ENCODE results near the gene LSM6. TPM values are rescaled to one million over a fixed set of nuclear protein-coding genes. Genes with fewer than 3 reads are reported as not detected.

LSM6 gene
- total RNA-seq, 1 donor from 2014 or later: 14.6 TPM

DNA sequence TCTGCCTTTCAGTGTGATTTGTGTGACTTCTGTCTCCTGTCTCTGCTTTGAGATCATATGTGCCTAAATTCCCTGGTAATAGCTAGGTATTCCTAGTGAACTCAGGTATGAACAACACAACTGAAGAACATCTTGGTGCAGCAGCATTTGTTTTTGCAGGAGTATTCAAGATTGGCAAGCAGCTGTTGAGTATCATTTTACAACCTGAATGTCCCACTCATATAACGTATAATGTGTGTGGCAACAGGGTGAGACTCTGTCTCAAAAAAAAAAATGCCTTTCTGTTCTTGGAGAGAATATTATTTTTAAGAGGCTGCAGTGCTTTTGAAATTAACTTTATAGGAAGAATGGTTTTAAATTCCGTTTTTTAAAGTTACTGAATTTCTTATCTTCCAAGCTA, 7.7 kb downstream of the LSM6 start:
- peaks cover 4 to 16% (median 14%) of the 10 kb centered on the region in 3 donors for H3K36me3 ChIP-seq (ENCODE audit: control insufficient read depth in 3 of 3, insufficient read depth in 3 of 3, low read length in 3 of 3)

DNA sequence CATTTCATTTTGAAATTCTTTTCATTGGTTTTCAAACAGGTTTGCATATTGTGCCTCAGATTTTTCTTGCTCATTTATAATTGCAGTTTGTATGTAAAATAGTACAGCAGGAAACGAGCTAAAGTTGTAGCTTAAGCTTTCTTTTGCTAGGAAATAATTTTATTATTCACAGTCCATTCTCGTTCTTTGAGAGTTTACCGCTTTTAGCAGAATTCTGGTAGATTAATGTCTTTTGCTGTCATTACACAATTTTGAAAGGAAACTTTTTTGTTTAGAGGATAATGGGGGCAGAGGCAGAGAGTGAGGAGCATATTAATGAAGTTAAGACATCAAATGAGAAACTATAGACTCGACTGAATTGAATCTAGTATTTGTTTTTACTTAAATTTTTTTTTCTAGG, 10.5 kb downstream of the LSM6 start:
- no peaks in the 10 kb centered on the region for H3K27me3 ChIP-seq (ENCODE audit: control insufficient read depth in 3 of 3, insufficient read depth in 3 of 3, low read length in 3 of 3)
- H3K4me3 ChIP-seq (ENCODE audit: low read length in 3 of 3): no peak overlapping the region
- no peak overlapping the region for H3K9ac ChIP-seq (ENCODE audit: low read depth in 1 of 3, low read length in 3 of 3)
- H3K9me3 ChIP-seq (ENCODE audit: control insufficient read depth in 3 of 3, low read length in 3 of 3): no peaks in the 10 kb centered on the region
- H3K36me3 ChIP-seq (ENCODE audit: control insufficient read depth in 3 of 3, insufficient read depth in 3 of 3, low read length in 3 of 3): peaks cover 7 to 32% (median 28%) of the 10 kb centered on the region in 3 donors
- peaks cover 2 to 7% (median 3%) of the 10 kb centered on the region in 3 donors for H3K4me1 ChIP-seq (ENCODE audit: control insufficient read depth in 3 of 3, insufficient read depth in 3 of 3, low read length in 3 of 3)
- H3K27ac ChIP-seq (ENCODE audit: low read depth, low read length): no peak overlapping the region

More for the DNA sequence above, 7.7 kb downstream of the LSM6 start:
- no peak overlapping the region for H3K4me3 ChIP-seq (ENCODE audit: low read length in 3 of 3)
- no peaks in the 10 kb centered on the region for H3K9me3 ChIP-seq (ENCODE audit: control insufficient read depth in 3 of 3, low read length in 3 of 3)
- H3K9ac ChIP-seq (ENCODE audit: low read depth in 1 of 3, low read length in 3 of 3): no peak overlapping the region
- no peaks in the 10 kb centered on the region for H3K27me3 ChIP-seq (ENCODE audit: control insufficient read depth in 3 of 3, insufficient read depth in 3 of 3, low read length in 3 of 3)
- H3K27ac ChIP-seq (ENCODE audit: low read depth, low read length): no peak overlapping the region
- peaks cover 8 to 22% (median 13%) of the 10 kb centered on the region in 3 donors for H3K4me1 ChIP-seq (ENCODE audit: control insufficient read depth in 3 of 3, insufficient read depth in 3 of 3, low read length in 3 of 3)

DNA sequence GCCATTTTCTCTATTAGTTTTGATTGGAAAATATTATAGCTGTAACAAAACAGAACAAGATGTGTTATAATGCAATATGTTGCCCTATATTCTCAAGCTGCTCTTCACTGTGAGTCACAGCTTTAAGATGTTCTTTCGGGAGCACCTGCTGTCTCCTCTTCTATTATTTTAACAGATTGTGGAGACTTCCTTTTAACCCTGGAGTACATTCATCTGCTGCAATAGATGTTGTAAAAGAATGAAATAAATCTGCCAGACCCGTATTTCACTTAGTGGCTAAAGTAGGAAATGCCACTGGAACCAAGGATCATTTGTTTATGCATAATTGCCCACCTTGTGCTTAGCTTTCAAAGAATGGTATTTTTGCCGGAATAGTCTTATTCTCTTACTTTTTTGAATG, 11.1 kb downstream of the LSM6 start:
- Histone ChIP-seq H3K4me3 (ENCODE audit: low read length in 3 of 3) (no peak overlapping the region), H3K36me3 (ENCODE audit: control insufficient read depth in 3 of 3, insufficient read depth in 3 of 3, low read length in 3 of 3) (peaks cover 7 to 35% (median 28%) of the 10 kb centered on the region in 3 donors), H3K27me3 (ENCODE audit: control insufficient read depth in 3 of 3, insufficient read depth in 3 of 3, low read length in 3 of 3) (no peaks in the 10 kb centered on the region), H3K9ac (ENCODE audit: low read depth in 1 of 3, low read length in 3 of 3) (no peak overlapping the region), H3K4me1 (ENCODE audit: control insufficient read depth in 3 of 3, insufficient read depth in 3 of 3, low read length in 3 of 3) (peaks cover 2 to 7% (median 3%) of the 10 kb centered on the region in 3 donors), H3K27ac (ENCODE audit: low read depth, low read length) (no peak overlapping the region), H3K9me3 (ENCODE audit: control insufficient read depth in 3 of 3, low read length in 3 of 3) (no peaks in the 10 kb centered on the region)

DNA sequence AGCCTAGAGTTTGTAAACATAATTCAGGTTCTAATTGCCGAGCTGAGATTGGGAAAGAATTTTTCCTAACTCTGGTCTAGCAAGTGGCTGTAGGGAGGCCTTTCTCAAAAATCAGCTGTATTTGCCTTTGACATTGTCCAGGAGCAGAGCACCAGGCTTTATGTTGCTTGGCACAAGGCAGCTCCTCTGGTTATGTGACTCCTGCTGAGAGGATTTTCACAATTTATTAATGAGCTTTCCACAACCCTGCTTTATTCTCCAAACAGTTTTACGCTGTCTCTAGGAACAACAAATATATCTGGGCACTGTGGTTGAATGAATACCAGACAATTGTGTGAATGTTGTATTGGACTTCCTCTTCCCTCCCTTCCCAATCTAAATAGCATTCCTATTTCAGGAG, 14.9 kb downstream of the LSM6 start:
- Histone ChIP-seq H3K27me3 (ENCODE audit: control insufficient read depth in 3 of 3, insufficient read depth in 3 of 3, low read length in 3 of 3) (no peaks in the 10 kb centered on the region), H3K27ac (ENCODE audit: low read depth, low read length) (no peak overlapping the region), H3K4me3 (ENCODE audit: low read length in 3 of 3) (no peak overlapping the region), H3K9me3 (ENCODE audit: control insufficient read depth in 3 of 3, low read length in 3 of 3) (no peaks in the 10 kb centered on the region), H3K36me3 (ENCODE audit: control insufficient read depth in 3 of 3, insufficient read depth in 3 of 3, low read length in 3 of 3) (peaks cover 7 to 41% (median 35%) of the 10 kb centered on the region in 3 donors), H3K9ac (ENCODE audit: low read depth in 1 of 3, low read length in 3 of 3) (no peak overlapping the region), H3K4me1 (ENCODE audit: control insufficient read depth in 3 of 3, insufficient read depth in 3 of 3, low read length in 3 of 3) (peaks cover 0 to 4% (median 3%) of the 10 kb centered on the region in 3 donors)

DNA sequence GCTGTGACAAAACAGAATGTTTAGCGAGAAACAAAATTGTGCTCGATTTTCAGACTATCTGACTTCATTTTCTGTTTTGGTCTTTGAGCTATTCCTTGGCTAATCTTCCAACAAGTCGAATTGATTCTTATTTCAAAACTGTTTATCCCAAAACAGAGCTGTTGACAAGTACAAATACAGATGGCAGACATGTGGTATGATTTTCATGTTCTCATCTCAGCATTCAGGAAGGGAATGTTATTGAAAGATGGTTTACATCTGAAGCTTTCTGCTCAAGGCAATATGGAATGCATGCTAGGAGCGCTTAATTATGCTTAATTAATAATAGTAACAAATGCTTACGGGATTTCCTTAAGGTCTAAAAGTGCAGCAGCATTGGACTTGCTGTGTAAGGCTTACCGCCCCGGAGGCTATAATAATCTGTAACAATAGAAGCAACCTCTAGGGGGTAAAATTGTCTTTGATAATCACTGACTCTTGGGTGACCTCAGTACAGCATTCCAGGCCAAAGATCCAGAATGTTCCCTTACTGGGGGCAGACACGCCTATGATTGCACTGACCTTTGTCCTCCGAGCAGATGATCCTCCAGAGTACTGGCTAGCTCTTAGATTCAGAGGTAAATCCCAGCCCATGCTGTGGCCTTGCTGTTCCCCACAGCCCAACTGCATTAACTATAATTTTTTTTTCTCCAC, 16.4 kb downstream of the LSM6 start:
- Histone ChIP-seq H3K27me3 (ENCODE audit: control insufficient read depth in 3 of 3, insufficient read depth in 3 of 3, low read length in 3 of 3) (no peaks in the 10 kb centered on the region), H3K36me3 (ENCODE audit: control insufficient read depth in 3 of 3, insufficient read depth in 3 of 3, low read length in 3 of 3) (peaks cover 7 to 36% (median 32%) of the 10 kb centered on the region in 3 donors), H3K9ac (ENCODE audit: low read depth in 1 of 3, low read length in 3 of 3) (no peak overlapping the region), H3K4me1 (ENCODE audit: control insufficient read depth in 3 of 3, insufficient read depth in 3 of 3, low read length in 3 of 3) (peaks cover 0 to 4% (median 3%) of the 10 kb centered on the region in 3 donors), H3K27ac (ENCODE audit: low read depth, low read length) (no peak overlapping the region), H3K9me3 (ENCODE audit: control insufficient read depth in 3 of 3, low read length in 3 of 3) (no peaks in the 10 kb centered on the region), H3K4me3 (ENCODE audit: low read length in 3 of 3) (no peak overlapping the region)

DNA sequence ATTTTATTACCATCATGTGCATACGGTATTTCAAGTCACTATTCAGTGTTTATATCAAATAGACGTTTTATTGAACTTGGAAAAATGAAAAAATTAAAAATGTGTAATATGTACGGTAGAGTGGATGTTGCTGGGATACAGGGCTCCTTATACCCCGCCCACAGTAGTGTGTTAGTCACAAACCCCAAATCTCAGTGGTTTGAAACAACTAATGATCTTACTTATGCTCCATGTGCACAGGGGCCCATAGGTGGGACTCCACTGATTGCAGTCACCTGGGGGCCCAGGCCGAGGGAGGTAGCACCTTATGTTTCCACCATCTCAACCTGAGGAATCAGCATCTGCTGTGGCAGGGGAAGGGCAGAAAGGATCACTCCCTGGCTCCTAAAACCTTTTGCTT, 18.1 kb downstream of the LSM6 start:
- Histone ChIP-seq H3K36me3 (ENCODE audit: control insufficient read depth in 3 of 3, insufficient read depth in 3 of 3, low read length in 3 of 3) (peaks cover 2 to 22% (median 17%) of the 10 kb centered on the region in 3 donors), H3K27me3 (ENCODE audit: control insufficient read depth in 3 of 3, insufficient read depth in 3 of 3, low read length in 3 of 3) (no peaks in the 10 kb centered on the region), H3K4me1 (ENCODE audit: control insufficient read depth in 3 of 3, insufficient read depth in 3 of 3, low read length in 3 of 3) (peaks cover 0 to 4% (median 3%) of the 10 kb centered on the region in 3 donors), H3K4me3 (ENCODE audit: low read length in 3 of 3) (no peak overlapping the region), H3K9ac (ENCODE audit: low read depth in 1 of 3, low read length in 3 of 3) (no peak overlapping the region), H3K27ac (ENCODE audit: low read depth, low read length) (no peak overlapping the region), H3K9me3 (ENCODE audit: control insufficient read depth in 3 of 3, low read length in 3 of 3) (no peaks in the 10 kb centered on the region)

DNA sequence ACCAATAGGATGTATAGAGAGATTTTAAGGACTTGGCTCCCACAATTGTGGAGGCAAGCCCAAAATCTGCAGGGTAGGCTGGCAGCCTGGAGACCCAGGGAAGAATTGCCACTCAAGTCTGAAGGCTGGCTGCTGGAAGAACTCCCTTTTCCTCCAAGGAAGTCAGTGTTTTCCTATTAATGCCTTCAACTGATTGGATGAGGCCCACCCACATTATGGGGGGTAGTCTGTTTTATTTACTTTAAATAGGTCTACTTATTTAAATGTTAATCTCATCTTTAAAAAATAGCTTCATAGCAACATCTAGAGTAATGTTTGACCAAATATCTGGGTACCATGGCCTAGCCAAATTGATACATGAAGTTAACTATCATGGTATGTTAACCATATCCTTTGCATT, 18.7 kb downstream of the LSM6 start:
- peaks cover 1 to 20% (median 17%) of the 10 kb centered on the region in 3 donors for H3K36me3 ChIP-seq (ENCODE audit: control insufficient read depth in 3 of 3, insufficient read depth in 3 of 3, low read length in 3 of 3)
- no peaks in the 10 kb centered on the region for H3K27me3 ChIP-seq (ENCODE audit: control insufficient read depth in 3 of 3, insufficient read depth in 3 of 3, low read length in 3 of 3)
- no peak overlapping the region for H3K9ac ChIP-seq (ENCODE audit: low read depth in 1 of 3, low read length in 3 of 3)
- peaks cover 0 to 4% (median 3%) of the 10 kb centered on the region in 3 donors for H3K4me1 ChIP-seq (ENCODE audit: control insufficient read depth in 3 of 3, insufficient read depth in 3 of 3, low read length in 3 of 3)
- no peak overlapping the region for H3K4me3 ChIP-seq (ENCODE audit: low read length in 3 of 3)
- no peak overlapping the region for H3K27ac ChIP-seq (ENCODE audit: low read depth, low read length)
- H3K9me3 ChIP-seq (ENCODE audit: control insufficient read depth in 3 of 3, low read length in 3 of 3): no peaks in the 10 kb centered on the region

DNA sequence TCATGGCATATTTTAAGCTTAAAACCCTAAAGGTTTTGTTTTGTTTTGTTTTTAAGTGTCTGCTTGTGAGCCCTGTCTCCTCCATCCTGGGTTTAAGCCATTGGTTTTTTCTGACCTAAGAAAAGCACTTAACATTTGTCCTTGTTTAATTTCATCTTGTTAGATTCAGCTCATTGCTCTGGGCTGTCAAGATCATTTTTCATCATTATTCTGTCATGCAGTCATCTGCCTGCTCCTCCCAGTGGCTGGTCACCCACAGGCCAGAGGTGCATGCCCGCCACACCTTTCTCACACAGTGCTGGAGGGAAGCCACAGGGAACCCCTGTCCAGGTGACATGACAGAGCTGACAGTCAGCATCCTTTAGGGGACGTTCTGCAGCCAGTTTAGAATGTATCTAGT, 27.1 kb downstream of the LSM6 start:
- Histone ChIP-seq H3K4me3 (ENCODE audit: low read length in 3 of 3) (no peak overlapping the region), H3K27me3 (ENCODE audit: control insufficient read depth in 3 of 3, insufficient read depth in 3 of 3, low read length in 3 of 3) (no peaks in the 10 kb centered on the region), H3K36me3 (ENCODE audit: control insufficient read depth in 3 of 3, insufficient read depth in 3 of 3, low read length in 3 of 3) (no peaks in the 10 kb centered on the region), H3K9me3 (ENCODE audit: control insufficient read depth in 3 of 3, low read length in 3 of 3) (no peaks in the 10 kb centered on the region), H3K27ac (ENCODE audit: low read depth, low read length) (no peak overlapping the region), H3K9ac (ENCODE audit: low read depth in 1 of 3, low read length in 3 of 3) (no peak overlapping the region), H3K4me1 (ENCODE audit: control insufficient read depth in 3 of 3, insufficient read depth in 3 of 3, low read length in 3 of 3) (no peaks in the 10 kb centered on the region)

DNA sequence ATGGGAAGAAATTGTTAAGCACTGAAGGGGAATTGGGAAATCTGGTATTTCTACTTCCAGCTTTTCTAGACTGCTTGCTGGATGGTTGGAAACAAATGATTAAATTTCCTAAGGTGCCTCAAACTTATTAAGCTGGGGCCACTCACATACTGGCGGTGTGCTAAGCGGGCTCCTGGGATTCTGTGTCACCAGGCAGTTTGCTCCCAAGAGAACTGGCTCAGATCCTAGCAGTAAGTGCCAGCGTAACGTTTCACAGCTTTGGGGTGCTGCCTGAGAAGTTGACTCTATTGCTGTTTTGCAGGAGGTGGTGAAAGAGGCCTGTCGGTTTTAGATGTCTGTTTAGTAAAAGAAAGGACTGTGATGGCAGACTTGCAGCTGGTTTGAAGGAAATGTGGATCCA, 31.9 kb downstream of the LSM6 start:
- Histone ChIP-seq H3K9ac (ENCODE audit: low read depth in 1 of 3, low read length in 3 of 3) (no peak overlapping the region), H3K4me3 (ENCODE audit: low read length in 3 of 3) (no peak overlapping the region), H3K27ac (ENCODE audit: low read depth, low read length) (no peak overlapping the region), H3K4me1 (ENCODE audit: control insufficient read depth in 3 of 3, insufficient read depth in 3 of 3, low read length in 3 of 3) (no peaks in the 10 kb centered on the region), H3K36me3 (ENCODE audit: control insufficient read depth in 3 of 3, insufficient read depth in 3 of 3, low read length in 3 of 3) (no peaks in the 10 kb centered on the region), H3K9me3 (ENCODE audit: control insufficient read depth in 3 of 3, low read length in 3 of 3) (no peaks in the 10 kb centered on the region), H3K27me3 (ENCODE audit: control insufficient read depth in 3 of 3, insufficient read depth in 3 of 3, low read length in 3 of 3) (peaks cover 0 to 3% (median 0%) of the 10 kb centered on the region in 3 donors)

DNA sequence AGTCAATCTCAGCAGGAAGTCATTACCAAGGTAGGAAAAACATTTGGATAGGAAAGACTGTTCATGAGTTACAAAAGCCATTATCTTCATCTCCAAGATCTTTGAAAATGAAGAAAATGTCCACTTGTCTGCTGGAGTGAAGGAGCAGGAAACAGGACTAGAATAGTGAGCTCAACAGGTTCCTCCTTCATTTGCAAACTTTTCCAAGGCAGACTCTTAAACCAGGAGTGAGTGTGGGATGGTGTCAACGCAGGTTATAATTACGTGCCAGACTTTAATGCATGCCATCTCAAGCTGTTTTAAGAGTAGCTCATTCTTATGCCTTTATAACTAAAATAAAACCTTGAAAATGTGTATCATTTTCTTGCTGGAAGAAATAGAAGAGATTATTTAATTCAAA, 35.4 kb downstream of the LSM6 start:
- H3K4me3 ChIP-seq (ENCODE audit: low read length in 3 of 3): no peak overlapping the region
- H3K4me1 ChIP-seq (ENCODE audit: control insufficient read depth in 3 of 3, insufficient read depth in 3 of 3, low read length in 3 of 3): no peaks in the 10 kb centered on the region
- no peak overlapping the region for H3K27ac ChIP-seq (ENCODE audit: low read depth, low read length)
- H3K9ac ChIP-seq (ENCODE audit: low read depth in 1 of 3, low read length in 3 of 3): no peak overlapping the region
- no peaks in the 10 kb centered on the region for H3K9me3 ChIP-seq (ENCODE audit: control insufficient read depth in 3 of 3, low read length in 3 of 3)
- H3K36me3 ChIP-seq (ENCODE audit: control insufficient read depth in 3 of 3, insufficient read depth in 3 of 3, low read length in 3 of 3): no peaks in the 10 kb centered on the region
- peaks cover 0 to 3% (median 0%) of the 10 kb centered on the region in 3 donors for H3K27me3 ChIP-seq (ENCODE audit: control insufficient read depth in 3 of 3, insufficient read depth in 3 of 3, low read length in 3 of 3)

All from skeletal muscle tissue (tissue), 4 donors.